WTC11 (cell line): ENCODE data around the gene CDCP1. TPM values are rescaled to one million over a fixed set of nuclear protein-coding genes. Genes with fewer than 3 reads are reported as not detected.
"Not testable (repeated sequence)": the region's sequence is repeated elsewhere in the genome, so short reads cannot be mapped to it uniquely, and the experiment has no call there.

ENCODE experiments used
- ATAC-seq: fragments of 200-7000 bp; cut with Tn5 transposase; 2 replicates; pipeline ENCODE4 v1.10.0; 2021; ENCODE audit warnings: mild to moderate bottlenecking, moderate library complexity
- CTCF ChIA-PET: fragments of 300-600 bp; sonication (Branson Sonifier 250); formaldehyde crosslinking; loops from one replicate; lab custom pipeline; 2021; ENCODE audit warnings: antibody characterized with exemption; lab: Charles Lee
- POLR2A ChIA-PET: fragments of 350-600 bp; sonication (Branson Sonifier 250); formaldehyde crosslinking; loops from one replicate; lab custom pipeline; 2021; ENCODE audit warnings: antibody characterized with exemption; lab: Charles Lee
- DNase-seq: peaks from one replicate; pipeline ENCODE4 v3.0.0; 2021; ENCODE audit warnings: low spot score
- H3K27ac Mint-ChIP-seq: 2 replicates; pipeline ENCODE4 v1.8.0; 2021; ENCODE audit warnings: mixed read lengths
- H3K27me3 Mint-ChIP-seq: 2 replicates; pipeline ENCODE4 v1.8.0; 2021; ENCODE audit warnings: low read depth, mild to moderate bottlenecking, moderate library complexity, mixed read lengths
- H3K36me3 Mint-ChIP-seq: 2 replicates; pipeline ENCODE4 v1.8.0; 2021; ENCODE audit warnings: mixed read lengths
- H3K4me1 Mint-ChIP-seq: 2 replicates; pipeline ENCODE4 v1.8.0; 2022; ENCODE audit warnings: mixed read lengths
- H3K4me3 Mint-ChIP-seq: 2 replicates; pipeline ENCODE4 v1.8.0; 2021; ENCODE audit warnings: mild to moderate bottlenecking, moderate library complexity, mixed read lengths
- H3K9me3 Mint-ChIP-seq: 2 replicates; pipeline ENCODE4 v1.8.0; 2021; ENCODE audit warnings: mixed read lengths
- ESRRA ChIP-seq: sonication (generic); formaldehyde crosslinking; IDR thresholded peaks from 2 replicates; pipeline ENCODE4 v1.8.1; 2022; ENCODE audit warnings: mild to moderate bottlenecking, missing genetic modification reagents, borderline replicate concordance
- FOXP1 ChIP-seq: sonication (generic); formaldehyde crosslinking; IDR thresholded peaks from 2 replicates; pipeline ENCODE4 v1.8.0; 2022; ENCODE audit warnings: missing genetic modification reagents, mild to moderate bottlenecking, moderate library complexity, borderline replicate concordance
- JAZF1 ChIP-seq: fragments of 250-450 bp; sonication (Bioruptor Pico); IDR thresholded peaks from 2 replicates; pipeline ENCODE4 v1.9.0; 2021; ENCODE audit warnings: moderate library complexity, mild to moderate bottlenecking, inconsistent platforms
- RELA ChIP-seq: sonication (generic); formaldehyde crosslinking; IDR thresholded peaks from 2 replicates; pipeline ENCODE4 v1.8.1; 2022; ENCODE audit warnings: missing genetic modification reagents, mild to moderate bottlenecking, borderline replicate concordance
- ZNF232 ChIP-seq: sonication (generic); formaldehyde crosslinking; IDR thresholded peaks from 2 replicates; pipeline ENCODE4 v1.8.0; 2022; ENCODE audit warnings: mild to moderate bottlenecking, missing genetic modification reagents
- ZNF317 ChIP-seq: sonication (generic); formaldehyde crosslinking; IDR thresholded peaks from 2 replicates; pipeline ENCODE4 v1.8.1; 2023; ENCODE audit warnings: low read depth, mild to moderate bottlenecking, moderate library complexity, missing genetic modification reagents, borderline replicate concordance
- total RNA-seq: library from RNA; stranded (reverse); gene quantifications from 3 replicates; pipeline ENCODE4 v1.2.3, GENCODE V29; 2021
- TF ChIP-seq, protein P1 (sequence below): sonication (generic); formaldehyde crosslinking; IDR thresholded peaks from 2 replicates; pipeline ENCODE4 v1.8.1; 2022; ENCODE audit warnings: low read depth, missing genetic modification reagents, borderline replicate concordance
- TF ChIP-seq, protein P2 (sequence below): sonication (generic); formaldehyde crosslinking; IDR thresholded peaks from 2 replicates; pipeline ENCODE4 v1.8.0; 2023; ENCODE audit warnings: missing genetic modification reagents
- TF ChIP-seq, protein P3 (sequence below): sonication (generic); formaldehyde crosslinking; IDR thresholded peaks from 2 replicates; pipeline ENCODE4 v1.8.1; 2023; ENCODE audit warnings: mild to moderate bottlenecking, missing genetic modification reagents, borderline replicate concordance
- TF ChIP-seq, protein P4 (sequence below): fragments of 250-450 bp; sonication (Bioruptor Pico); IDR thresholded peaks from 2 replicates; pipeline ENCODE4 v1.9.0; 2021; ENCODE audit warnings: mild to moderate bottlenecking
- TF ChIP-seq, protein P5 (sequence below): sonication (generic); formaldehyde crosslinking; IDR thresholded peaks from 2 replicates; pipeline ENCODE4 v1.8.0; 2022; ENCODE audit warnings: mild to moderate bottlenecking, missing genetic modification reagents
- TF ChIP-seq, protein P6 (sequence below): sonication (generic); formaldehyde crosslinking; conservative IDR thresholded peaks from 2 replicates; pipeline ENCODE4 v1.8.1; 2022; ENCODE audit warnings: mild to moderate bottlenecking, missing genetic modification reagents
- TF ChIP-seq, protein P7 (sequence below): fragments of 250-450 bp; sonication (Bioruptor Pico); IDR thresholded peaks from 2 replicates; pipeline ENCODE4 v1.9.0; 2021; ENCODE audit warnings: moderate library complexity, mild to moderate bottlenecking, inconsistent platforms, borderline replicate concordance

Gene CDCP1
- total RNA-seq, 1 experiment from 2014 or later = 14.6 TPM

DNA sequence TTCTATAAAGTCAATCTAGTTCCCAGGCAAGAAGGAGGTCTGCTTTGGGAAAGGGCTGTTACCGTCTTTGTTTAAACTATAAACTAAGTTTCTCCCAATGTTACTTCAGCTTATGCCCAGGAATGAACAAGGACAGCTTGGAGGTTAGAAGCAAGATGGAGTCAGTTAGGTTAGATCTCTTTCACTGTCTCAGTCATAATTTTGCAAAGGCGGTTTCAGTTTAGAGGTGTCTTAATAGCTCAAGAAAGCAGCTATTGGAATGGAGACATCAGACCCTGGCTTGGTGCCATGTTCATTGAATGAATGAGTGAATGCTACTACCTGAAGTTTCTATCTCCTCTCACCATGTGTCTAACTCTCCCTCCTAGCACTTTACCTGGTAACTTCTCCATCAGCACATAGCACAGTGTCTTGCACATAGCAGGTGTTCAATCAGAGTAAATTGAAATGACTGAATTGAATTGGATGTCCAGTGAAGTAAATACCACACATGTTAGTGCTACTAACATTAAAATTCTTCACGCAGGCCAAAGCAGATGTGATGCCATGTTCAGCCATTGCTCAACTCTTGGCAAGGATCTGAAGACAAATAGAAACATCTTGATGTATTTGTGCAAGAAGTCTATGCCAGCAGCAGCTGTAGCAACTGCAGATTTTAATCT is 91.9 kb downstream of the CDCP1 start:
- TF ChIP-seq, protein P1, sequence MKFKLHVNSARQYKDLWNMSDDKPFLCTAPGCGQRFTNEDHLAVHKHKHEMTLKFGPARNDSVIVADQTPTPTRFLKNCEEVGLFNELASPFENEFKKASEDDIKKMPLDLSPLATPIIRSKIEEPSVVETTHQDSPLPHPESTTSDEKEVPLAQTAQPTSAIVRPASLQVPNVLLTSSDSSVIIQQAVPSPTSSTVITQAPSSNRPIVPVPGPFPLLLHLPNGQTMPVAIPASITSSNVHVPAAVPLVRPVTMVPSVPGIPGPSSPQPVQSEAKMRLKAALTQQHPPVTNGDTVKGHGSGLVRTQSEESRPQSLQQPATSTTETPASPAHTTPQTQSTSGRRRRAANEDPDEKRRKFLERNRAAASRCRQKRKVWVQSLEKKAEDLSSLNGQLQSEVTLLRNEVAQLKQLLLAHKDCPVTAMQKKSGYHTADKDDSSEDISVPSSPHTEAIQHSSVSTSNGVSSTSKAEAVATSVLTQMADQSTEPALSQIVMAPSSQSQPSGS (CRISPR knock-in tag) = no peak
- TF ChIP-seq ZNF317 (CRISPR knock-in tag) (no peak), ZNF232 (CRISPR knock-in tag) (no peak), JAZF1 (CRISPR knock-in tag) (no peak), RELA (CRISPR knock-in tag) (no peak), ESRRA (CRISPR knock-in tag) (no peak), FOXP1 (CRISPR knock-in tag) (no peak)
- TF ChIP-seq, protein P2, sequence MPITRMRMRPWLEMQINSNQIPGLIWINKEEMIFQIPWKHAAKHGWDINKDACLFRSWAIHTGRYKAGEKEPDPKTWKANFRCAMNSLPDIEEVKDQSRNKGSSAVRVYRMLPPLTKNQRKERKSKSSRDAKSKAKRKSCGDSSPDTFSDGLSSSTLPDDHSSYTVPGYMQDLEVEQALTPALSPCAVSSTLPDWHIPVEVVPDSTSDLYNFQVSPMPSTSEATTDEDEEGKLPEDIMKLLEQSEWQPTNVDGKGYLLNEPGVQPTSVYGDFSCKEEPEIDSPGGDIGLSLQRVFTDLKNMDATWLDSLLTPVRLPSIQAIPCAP (CRISPR knock-in tag) = no peak
- TF ChIP-seq, protein P3, sequence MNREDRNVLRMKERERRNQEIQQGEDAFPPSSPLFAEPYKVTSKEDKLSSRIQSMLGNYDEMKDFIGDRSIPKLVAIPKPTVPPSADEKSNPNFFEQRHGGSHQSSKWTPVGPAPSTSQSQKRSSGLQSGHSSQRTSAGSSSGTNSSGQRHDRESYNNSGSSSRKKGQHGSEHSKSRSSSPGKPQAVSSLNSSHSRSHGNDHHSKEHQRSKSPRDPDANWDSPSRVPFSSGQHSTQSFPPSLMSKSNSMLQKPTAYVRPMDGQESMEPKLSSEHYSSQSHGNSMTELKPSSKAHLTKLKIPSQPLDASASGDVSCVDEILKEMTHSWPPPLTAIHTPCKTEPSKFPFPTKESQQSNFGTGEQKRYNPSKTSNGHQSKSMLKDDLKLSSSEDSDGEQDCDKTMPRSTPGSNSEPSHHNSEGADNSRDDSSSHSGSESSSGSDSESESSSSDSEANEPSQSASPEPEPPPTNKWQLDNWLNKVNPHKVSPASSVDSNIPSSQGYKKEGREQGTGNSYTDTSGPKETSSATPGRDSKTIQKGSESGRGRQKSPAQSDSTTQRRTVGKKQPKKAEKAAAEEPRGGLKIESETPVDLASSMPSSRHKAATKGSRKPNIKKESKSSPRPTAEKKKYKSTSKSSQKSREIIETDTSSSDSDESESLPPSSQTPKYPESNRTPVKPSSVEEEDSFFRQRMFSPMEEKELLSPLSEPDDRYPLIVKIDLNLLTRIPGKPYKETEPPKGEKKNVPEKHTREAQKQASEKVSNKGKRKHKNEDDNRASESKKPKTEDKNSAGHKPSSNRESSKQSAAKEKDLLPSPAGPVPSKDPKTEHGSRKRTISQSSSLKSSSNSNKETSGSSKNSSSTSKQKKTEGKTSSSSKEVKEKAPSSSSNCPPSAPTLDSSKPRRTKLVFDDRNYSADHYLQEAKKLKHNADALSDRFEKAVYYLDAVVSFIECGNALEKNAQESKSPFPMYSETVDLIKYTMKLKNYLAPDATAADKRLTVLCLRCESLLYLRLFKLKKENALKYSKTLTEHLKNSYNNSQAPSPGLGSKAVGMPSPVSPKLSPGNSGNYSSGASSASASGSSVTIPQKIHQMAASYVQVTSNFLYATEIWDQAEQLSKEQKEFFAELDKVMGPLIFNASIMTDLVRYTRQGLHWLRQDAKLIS (CRISPR knock-in tag) = no peak
- TF ChIP-seq, protein P4, sequence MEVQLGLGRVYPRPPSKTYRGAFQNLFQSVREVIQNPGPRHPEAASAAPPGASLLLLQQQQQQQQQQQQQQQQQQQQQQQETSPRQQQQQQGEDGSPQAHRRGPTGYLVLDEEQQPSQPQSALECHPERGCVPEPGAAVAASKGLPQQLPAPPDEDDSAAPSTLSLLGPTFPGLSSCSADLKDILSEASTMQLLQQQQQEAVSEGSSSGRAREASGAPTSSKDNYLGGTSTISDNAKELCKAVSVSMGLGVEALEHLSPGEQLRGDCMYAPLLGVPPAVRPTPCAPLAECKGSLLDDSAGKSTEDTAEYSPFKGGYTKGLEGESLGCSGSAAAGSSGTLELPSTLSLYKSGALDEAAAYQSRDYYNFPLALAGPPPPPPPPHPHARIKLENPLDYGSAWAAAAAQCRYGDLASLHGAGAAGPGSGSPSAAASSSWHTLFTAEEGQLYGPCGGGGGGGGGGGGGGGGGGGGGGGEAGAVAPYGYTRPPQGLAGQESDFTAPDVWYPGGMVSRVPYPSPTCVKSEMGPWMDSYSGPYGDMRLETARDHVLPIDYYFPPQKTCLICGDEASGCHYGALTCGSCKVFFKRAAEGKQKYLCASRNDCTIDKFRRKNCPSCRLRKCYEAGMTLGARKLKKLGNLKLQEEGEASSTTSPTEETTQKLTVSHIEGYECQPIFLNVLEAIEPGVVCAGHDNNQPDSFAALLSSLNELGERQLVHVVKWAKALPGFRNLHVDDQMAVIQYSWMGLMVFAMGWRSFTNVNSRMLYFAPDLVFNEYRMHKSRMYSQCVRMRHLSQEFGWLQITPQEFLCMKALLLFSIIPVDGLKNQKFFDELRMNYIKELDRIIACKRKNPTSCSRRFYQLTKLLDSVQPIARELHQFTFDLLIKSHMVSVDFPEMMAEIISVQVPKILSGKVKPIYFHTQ (CRISPR knock-in tag) = no peak
- TF ChIP-seq, protein P5, sequence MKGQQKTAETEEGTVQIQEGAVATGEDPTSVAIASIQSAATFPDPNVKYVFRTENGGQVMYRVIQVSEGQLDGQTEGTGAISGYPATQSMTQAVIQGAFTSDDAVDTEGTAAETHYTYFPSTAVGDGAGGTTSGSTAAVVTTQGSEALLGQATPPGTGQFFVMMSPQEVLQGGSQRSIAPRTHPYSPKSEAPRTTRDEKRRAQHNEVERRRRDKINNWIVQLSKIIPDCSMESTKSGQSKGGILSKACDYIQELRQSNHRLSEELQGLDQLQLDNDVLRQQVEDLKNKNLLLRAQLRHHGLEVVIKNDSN (CRISPR knock-in tag) = no peak
- TF ChIP-seq, protein P6, sequence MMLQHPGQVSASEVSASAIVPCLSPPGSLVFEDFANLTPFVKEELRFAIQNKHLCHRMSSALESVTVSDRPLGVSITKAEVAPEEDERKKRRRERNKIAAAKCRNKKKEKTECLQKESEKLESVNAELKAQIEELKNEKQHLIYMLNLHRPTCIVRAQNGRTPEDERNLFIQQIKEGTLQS (CRISPR knock-in tag) = no peak
- TF ChIP-seq, protein P7, sequence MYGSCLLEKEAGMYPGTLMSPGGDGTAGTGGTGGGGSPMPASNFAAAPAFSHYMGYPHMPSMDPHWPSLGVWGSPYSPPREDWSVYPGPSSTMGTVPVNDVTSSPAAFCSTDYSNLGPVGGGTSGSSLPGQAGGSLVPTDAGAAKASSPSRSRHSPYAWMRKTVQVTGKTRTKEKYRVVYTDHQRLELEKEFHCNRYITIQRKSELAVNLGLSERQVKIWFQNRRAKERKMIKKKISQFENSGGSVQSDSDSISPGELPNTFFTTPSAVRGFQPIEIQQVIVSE (CRISPR knock-in tag) = no peak
- H3K4me3 Mint-ChIP-seq = no peak overlapping the region
- H3K27me3 Mint-ChIP-seq = peaks cover 93% of the 10 kb centered on the region
- no peak for DNase-seq
- H3K27ac Mint-ChIP-seq = no peak overlapping the region
- no peaks in the 10 kb centered on the region for H3K36me3 Mint-ChIP-seq
- no peaks in the 10 kb centered on the region for H3K9me3 Mint-ChIP-seq
- ChIA-PET POLR2A (interaction anchor here (0.6 kb wide), 1 partner anchor 119 kb away, joined by 4 read pairs; no protein-coding TSS in a partner anchor), CTCF (interaction anchor here (1.3 to 3.2 kb wide), 3 partner anchors 13 to 487 kb away, joined by 3 to 16 read pairs (median 4); no protein-coding TSS in a partner anchor)
- ATAC-seq = no peak
- peaks cover 12% of the 10 kb centered on the region for H3K4me1 Mint-ChIP-seq

DNA sequence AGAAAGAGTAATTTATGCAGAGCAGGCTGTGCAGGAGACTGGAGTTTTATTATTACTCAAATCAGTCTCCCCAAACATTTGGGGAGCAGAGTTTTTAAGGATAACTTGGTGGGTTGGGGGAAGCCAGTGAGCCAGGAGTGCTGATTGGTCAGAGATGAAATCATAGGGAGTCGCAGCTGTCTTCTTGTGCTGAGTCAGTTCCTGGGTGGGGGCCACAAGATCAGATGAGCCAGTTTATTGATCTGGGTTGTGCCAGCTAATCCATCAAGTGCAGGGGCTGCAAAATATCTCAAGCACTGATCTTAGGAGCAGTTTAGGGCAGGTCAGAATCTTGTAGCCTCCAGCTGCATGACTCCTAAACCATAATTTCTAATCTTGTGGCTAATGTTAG is 92.4 kb downstream of the CDCP1 start:
- H3K36me3 Mint-ChIP-seq, H3K9me3 Mint-ChIP-seq, H3K27ac Mint-ChIP-seq, POLR2A ChIA-PET, ATAC-seq, DNase-seq, H3K4me3 Mint-ChIP-seq: not testable (repeated sequence)
- H3K27me3 Mint-ChIP-seq = peaks cover 93% of the 10 kb centered on the region
- H3K4me1 Mint-ChIP-seq = peaks cover 12% of the 10 kb centered on the region
- CTCF ChIA-PET = interaction anchor here (1.3 kb wide), 1 partner anchor 13 kb away, joined by 4 read pairs; no protein-coding TSS in a partner anchor
